GM12874 (cell line): Measurements from ENCODE around the gene ABLIM3.

Experiments
- TF ChIP-seq, protein P1 (sequence below): IDR thresholded peaks from 2 replicates; pipeline ENCODE4 v1.5.1; 2011; ENCODE audit warnings: low read depth, mild to moderate bottlenecking, control low read depth, low read length, moderate library complexity; ENCODE audit not compliant: insufficient read depth

The ABLIM3 gene

GRCh38 chr5:149126906-149127305, 14.4 kb upstream of the ABLIM3 start:
- TF ChIP-seq, protein P1, sequence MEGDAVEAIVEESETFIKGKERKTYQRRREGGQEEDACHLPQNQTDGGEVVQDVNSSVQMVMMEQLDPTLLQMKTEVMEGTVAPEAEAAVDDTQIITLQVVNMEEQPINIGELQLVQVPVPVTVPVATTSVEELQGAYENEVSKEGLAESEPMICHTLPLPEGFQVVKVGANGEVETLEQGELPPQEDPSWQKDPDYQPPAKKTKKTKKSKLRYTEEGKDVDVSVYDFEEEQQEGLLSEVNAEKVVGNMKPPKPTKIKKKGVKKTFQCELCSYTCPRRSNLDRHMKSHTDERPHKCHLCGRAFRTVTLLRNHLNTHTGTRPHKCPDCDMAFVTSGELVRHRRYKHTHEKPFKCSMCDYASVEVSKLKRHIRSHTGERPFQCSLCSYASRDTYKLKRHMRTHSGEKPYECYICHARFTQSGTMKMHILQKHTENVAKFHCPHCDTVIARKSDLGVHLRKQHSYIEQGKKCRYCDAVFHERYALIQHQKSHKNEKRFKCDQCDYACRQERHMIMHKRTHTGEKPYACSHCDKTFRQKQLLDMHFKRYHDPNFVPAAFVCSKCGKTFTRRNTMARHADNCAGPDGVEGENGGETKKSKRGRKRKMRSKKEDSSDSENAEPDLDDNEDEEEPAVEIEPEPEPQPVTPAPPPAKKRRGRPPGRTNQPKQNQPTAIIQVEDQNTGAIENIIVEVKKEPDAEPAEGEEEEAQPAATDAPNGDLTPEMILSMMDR, result no peak

GRCh38 chr5:149127394-149127955, 13.8 kb upstream of the ABLIM3 start:
- TF ChIP-seq, protein P1, result no peak

GRCh38 chr5:149128023-149128875, 13.0 kb upstream of the ABLIM3 start:
- TF ChIP-seq, protein P1, result peak; percentile 67; the same call in 1 of the 2 replicates

DNA sequence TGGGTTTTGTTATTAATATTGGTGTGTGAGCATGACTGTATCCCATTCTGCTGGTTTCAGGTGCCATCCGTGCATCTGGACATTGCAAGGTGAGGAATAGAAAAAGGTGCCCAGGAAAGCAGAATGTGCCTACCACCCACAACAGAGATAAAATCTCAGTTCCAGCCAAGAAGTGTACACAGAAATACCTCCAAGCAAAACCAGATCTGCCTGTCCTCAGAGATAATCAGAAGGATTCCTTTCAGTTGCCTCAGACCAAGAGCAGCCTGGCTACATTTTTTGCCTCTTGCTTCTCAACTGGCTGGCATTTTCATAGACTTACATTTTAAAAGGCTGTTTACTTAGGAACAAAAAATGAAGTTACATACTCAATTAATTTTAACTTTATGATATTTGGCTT, 12.1 kb upstream of the ABLIM3 start:
- TF ChIP-seq, protein P1, result no peak

- TF ChIP-seq, protein P1, result no peak
Observed at GRCh38 chr5:149130121-149130914, 11.0 kb upstream of the ABLIM3 start.

DNA sequence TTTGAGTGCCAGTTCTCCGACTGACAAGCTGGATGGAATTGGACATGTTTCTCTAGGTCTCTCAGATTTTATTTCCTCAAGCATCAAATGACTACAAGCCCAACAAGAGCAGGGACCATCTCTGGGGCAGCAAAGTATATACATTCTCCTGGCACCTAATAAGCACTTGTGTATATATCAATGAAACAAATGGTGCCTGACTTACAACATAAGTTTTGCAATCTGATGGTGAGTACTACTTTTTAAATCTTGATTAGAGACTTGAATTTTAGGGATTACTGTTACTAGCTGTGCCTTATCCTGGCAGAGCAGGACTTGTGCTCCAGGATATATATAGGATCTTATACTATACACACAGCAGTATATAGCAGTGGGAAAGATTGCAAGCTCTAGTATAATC, 8.8 kb upstream of the ABLIM3 start:
- TF ChIP-seq, protein P1, result no peak
